ENCODE measurements around the gene BMAL1. TPM values are rescaled to one million over a fixed set of nuclear protein-coding genes. Genes with fewer than 3 reads are reported as not detected.
A peak's percentile ranks its signal among the peaks of the same experiment; 100 is the strongest.
"Not testable (repeated sequence)": the region's sequence is repeated elsewhere in the genome, so short reads cannot be mapped to it uniquely, and the experiment has no call there.

BMAL1 gene
- total and polyA plus RNA-seq, 5 experiments from 2014 or later, result 9.6 to 93.8 (median 14.0) TPM

DNA sequence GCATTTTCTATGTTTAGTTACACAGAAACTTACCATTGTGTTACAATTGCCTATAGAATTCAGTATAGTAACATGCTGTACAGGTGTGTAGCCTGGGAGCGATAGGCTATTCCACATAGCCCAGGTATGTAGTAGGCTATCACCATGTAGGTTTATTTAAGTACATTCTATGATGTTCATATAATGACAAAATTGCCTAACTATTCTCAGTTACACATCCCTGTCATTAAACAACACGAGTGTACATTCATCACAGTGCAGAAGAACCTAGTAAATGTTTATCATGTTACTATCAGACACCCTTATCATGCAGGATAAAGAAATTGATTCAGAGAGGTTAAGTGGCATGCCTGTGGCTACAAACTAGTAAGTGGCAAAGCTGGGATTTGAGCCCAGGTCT, 28.4 kb upstream of the BMAL1 start:
- ATAC-seq, result no peak
- DNase-seq, result no peak
- peaks cover 10 to 26% (median 16%) of the 10 kb centered on the region in 5 donors for H3K27me3 Mint-ChIP-seq
- H3K36me3 Mint-ChIP-seq, result no peaks in the 10 kb centered on the region
- no peaks in the 10 kb centered on the region for H3K9me3 Mint-ChIP-seq
- no peak overlapping the region for H3K4me3 Mint-ChIP-seq
- POLR2A ChIA-PET, result interaction anchor here (0.6 kb wide), 1 partner anchor 116 kb away, joined by 4 read pairs; no protein-coding TSS in a partner anchor
- no peaks in the 10 kb centered on the region for H3K4me1 Mint-ChIP-seq
- H3K27ac Mint-ChIP-seq, result no peak overlapping the region

GRCh38 chr11:13249992-13250391, 27.6 kb upstream of the BMAL1 start:
- H3K27ac Mint-ChIP-seq, result no peak overlapping the region
- H3K4me3 Mint-ChIP-seq, result no peak overlapping the region
- H3K4me1 Mint-ChIP-seq, result no peaks in the 10 kb centered on the region
- POLR2A ChIA-PET, result no interaction called here
- no peaks in the 10 kb centered on the region for H3K36me3 Mint-ChIP-seq
- DNase-seq, result no peak
- no peaks in the 10 kb centered on the region for H3K9me3 Mint-ChIP-seq
- H3K27me3 Mint-ChIP-seq, result peaks cover 5 to 18% (median 10%) of the 10 kb centered on the region in 5 donors
- ATAC-seq, result no peak

DNA sequence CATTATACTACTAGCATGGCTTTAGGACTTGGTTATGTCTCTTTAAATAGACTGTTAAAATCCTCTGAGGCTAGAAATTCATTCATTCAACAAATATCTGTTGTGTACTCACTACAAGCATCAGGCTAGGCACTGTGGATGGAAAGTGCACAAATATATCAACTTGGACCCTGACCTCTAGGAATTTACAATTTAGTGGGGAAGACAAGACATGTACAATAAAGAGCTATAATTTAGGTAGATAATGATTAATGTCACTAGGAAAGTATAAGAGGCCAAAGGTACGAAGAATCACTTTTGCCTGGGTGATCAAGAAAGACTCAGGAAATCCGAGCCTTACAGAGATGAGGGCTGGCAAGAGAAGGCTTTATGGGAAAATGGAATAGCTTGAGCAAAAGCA, 25.6 kb upstream of the BMAL1 start:
- ATAC-seq, result no peak

DNA sequence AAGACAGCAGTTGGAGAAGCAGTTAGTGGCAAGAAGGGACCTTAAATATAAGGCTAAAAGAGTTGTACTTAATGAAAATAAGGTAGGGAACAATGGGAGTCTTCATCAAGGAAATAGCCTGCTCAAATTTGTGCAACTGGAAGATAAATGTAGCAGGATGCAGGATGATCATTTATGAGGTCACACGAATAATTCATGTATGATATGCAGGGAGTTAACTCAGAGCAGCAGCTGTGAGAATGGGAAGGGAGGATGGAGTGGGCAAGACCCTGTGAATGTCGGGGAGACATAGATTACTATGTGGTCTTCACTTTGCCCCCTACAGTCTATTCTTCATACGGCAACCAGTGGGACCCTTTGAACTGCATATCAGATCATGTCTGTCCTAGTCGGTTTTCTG, 25.2 kb upstream of the BMAL1 start:
- H3K4me3 Mint-ChIP-seq, result no peak overlapping the region
- ATAC-seq (no peak), DNase-seq (no peak)
- no peaks in the 10 kb centered on the region for H3K36me3 Mint-ChIP-seq
- no peaks in the 10 kb centered on the region for H3K4me1 Mint-ChIP-seq
- POLR2A ChIA-PET, result no interaction called here
- no peak overlapping the region for H3K27ac Mint-ChIP-seq
- H3K9me3 Mint-ChIP-seq, result no peaks in the 10 kb centered on the region
- H3K27me3 Mint-ChIP-seq, result peaks cover 0 to 5% (median under 1%) of the 10 kb centered on the region in 5 donors

More for the DNA sequence above, 25.6 kb upstream of the BMAL1 start:
- H3K27ac Mint-ChIP-seq, result no peak overlapping the region
- no peaks in the 10 kb centered on the region for H3K4me1 Mint-ChIP-seq
- no peaks in the 10 kb centered on the region for H3K9me3 Mint-ChIP-seq
- peaks cover 0 to 10% (median 2%) of the 10 kb centered on the region in 5 donors for H3K27me3 Mint-ChIP-seq
- no peaks in the 10 kb centered on the region for H3K36me3 Mint-ChIP-seq
- no peak for DNase-seq
- H3K4me3 Mint-ChIP-seq, result no peak overlapping the region
- POLR2A ChIA-PET, result no interaction called here

- POLR2A ChIA-PET, result no interaction called here
- ATAC-seq (no peak), DNase-seq (no peak)
- Mint-ChIP-seq H3K27ac (no peak overlapping the region), H3K4me3 (no peak overlapping the region), H3K4me1 (peaks cover 6 to 17% (median 12%) of the 10 kb centered on the region in 4 donors), H3K36me3 (no peaks in the 10 kb centered on the region), H3K27me3 (peaks cover 0 to 3% (median 0%) of the 10 kb centered on the region in 5 donors), H3K9me3 (no peaks in the 10 kb centered on the region)
Measured at GRCh38 chr11:13256216-13256615, 21.4 kb upstream of the BMAL1 start.

DNA sequence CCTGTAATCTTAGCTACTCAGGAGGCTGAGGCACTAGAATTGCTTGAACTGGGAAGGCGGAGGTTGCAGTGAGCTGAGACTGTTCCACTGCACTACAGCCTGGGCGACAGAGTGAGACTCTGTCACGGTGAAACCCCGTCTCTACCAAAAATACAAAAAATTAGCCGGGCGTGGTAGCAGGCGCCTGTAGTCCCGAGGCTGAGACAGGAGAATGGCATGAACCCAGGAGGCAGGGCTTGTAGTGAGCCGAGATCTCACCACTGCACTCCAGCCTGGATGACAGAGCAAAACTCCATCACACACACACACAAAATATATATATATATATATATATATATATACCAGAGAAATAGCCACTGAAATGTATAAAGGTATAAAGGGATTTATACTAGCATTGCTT, 19.5 kb upstream of the BMAL1 start:
- not testable (repeated sequence) for H3K36me3 Mint-ChIP-seq, H3K27ac Mint-ChIP-seq, ATAC-seq, H3K4me3 Mint-ChIP-seq, H3K9me3 Mint-ChIP-seq, H3K27me3 Mint-ChIP-seq, DNase-seq
- peaks cover 6 to 17% (median 12%) of the 10 kb centered on the region in 4 donors for H3K4me1 Mint-ChIP-seq
- POLR2A ChIA-PET, result interaction anchor here (0.6 kb wide), 1 partner anchor 20 kb away, joined by 4 read pairs; no protein-coding TSS in a partner anchor

GRCh38 chr11:13258855-13259254, 18.7 kb upstream of the BMAL1 start:
- Mint-ChIP-seq H3K27me3 (peaks cover 0 to 3% (median 0%) of the 10 kb centered on the region in 5 donors), H3K27ac (no peak overlapping the region), H3K9me3 (no peaks in the 10 kb centered on the region), H3K36me3 (no peaks in the 10 kb centered on the region), H3K4me3 (no peak overlapping the region), H3K4me1 (peaks cover 6 to 17% (median 12%) of the 10 kb centered on the region in 4 donors)
- ATAC-seq, result no peak
- POLR2A ChIA-PET, result interaction anchor here (0.6 kb wide), 1 partner anchor 19 kb away, joined by 4 read pairs; no protein-coding TSS in a partner anchor
- DNase-seq, result no peak

DNA sequence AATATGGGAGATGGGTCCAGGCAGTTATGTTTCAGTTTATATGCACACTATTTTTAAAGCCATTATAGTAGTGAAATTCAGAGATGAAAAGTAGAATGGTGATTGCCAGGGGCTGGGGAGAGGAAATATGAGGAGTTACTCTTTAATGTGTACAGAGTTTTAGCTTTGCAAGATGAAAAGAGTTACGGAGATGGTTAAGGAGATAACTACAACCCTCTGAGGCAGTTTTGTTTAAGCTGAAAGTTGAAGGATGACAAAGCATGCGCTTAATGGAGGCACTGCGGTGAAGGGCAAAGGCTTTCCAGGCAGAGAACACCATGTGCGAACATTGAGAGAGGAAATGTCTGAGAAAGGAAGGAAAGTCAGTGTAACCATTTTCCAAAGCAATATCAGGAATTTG, 18.2 kb upstream of the BMAL1 start:
- Mint-ChIP-seq H3K36me3 (no peaks in the 10 kb centered on the region), H3K27me3 (peaks cover 0 to 5% (median 0%) of the 10 kb centered on the region in 5 donors), H3K9me3 (no peaks in the 10 kb centered on the region), H3K4me1 (peaks cover 6 to 17% (median 12%) of the 10 kb centered on the region in 4 donors), H3K4me3 (peak overlapping the region in 3 of 10 donors; percentile 9 to 46 (median 11)), H3K27ac (peak overlapping the region in 3 of 10 donors; percentile 9 to 46 (median 32))
- DNase-seq, result no peak
- POLR2A ChIA-PET, result no interaction called here
- peak; percentile 37 to 47 for ATAC-seq

DNA sequence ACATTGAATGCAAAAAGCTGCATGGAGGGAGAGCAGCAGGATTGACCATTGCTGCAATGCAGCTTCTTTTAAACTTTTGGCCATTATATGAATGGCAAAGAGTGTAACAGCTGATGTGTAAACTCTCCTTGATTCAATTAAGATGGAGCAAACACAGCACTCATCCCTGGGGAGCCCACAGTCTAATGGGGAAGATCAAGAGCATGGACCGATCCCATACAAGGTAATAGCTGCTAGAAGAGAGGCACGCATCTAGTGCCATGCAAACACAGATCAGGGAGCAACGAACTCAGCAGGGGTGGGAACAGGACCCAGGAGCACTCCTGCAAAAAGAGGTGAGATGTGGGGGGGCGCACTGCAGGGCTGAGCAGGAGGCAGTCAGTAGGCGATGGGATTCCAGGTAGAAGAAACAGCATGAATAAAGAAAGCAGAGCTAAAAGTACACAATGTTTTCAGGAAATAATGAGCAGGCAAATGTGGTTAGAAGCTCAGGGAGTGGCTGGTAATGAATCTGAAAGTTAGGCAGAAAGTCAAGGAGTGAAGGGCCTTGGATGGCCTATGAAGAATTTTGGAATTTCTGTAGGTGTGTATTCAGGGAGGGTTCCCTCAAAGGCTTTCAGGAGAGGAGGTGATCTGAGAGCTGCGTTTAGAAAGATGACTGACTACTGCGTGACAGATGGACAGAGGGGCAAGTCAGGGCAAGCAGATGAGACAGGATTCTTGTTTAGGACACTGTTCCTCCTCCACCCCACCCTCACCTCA, 17.2 kb upstream of the BMAL1 start:
- no peak for ATAC-seq
- no peaks in the 10 kb centered on the region for H3K36me3 Mint-ChIP-seq
- no peaks in the 10 kb centered on the region for H3K9me3 Mint-ChIP-seq
- H3K27ac Mint-ChIP-seq, result peak overlapping the region in 1 of 10 donors; percentile 6
- POLR2A ChIA-PET, result no interaction called here
- peaks cover 0 to 7% (median 0%) of the 10 kb centered on the region in 5 donors for H3K27me3 Mint-ChIP-seq
- no peak overlapping the region for H3K4me3 Mint-ChIP-seq
- no peak for DNase-seq
- H3K4me1 Mint-ChIP-seq, result peaks cover 6 to 17% (median 12%) of the 10 kb centered on the region in 4 donors

- DNase-seq (no peak), ATAC-seq (no peak)
- Mint-ChIP-seq H3K27ac (no peak overlapping the region), H3K9me3 (no peaks in the 10 kb centered on the region), H3K36me3 (no peaks in the 10 kb centered on the region), H3K4me3 (no peak overlapping the region), H3K27me3 (peaks cover 0 to 10% (median 0%) of the 10 kb centered on the region in 5 donors), H3K4me1 (peaks cover 6 to 17% (median 12%) of the 10 kb centered on the region in 4 donors)
- POLR2A ChIA-PET, result no interaction called here
Measured at GRCh38 chr11:13260963-13261588, 16.5 kb upstream of the BMAL1 start.

GRCh38 chr11:13261591-13262061, 16.0 kb upstream of the BMAL1 start:
- Mint-ChIP-seq H3K27ac (no peak overlapping the region), H3K4me3 (no peak overlapping the region), H3K27me3 (peaks cover 0 to 12% (median 0%) of the 10 kb centered on the region in 5 donors), H3K9me3 (no peaks in the 10 kb centered on the region), H3K4me1 (peaks cover 6 to 17% (median 12%) of the 10 kb centered on the region in 4 donors), H3K36me3 (no peaks in the 10 kb centered on the region)
- POLR2A ChIA-PET, result no interaction called here
- DNase-seq, result no peak
- ATAC-seq, result no peak

GRCh38 chr11:13262096-13262495, 15.5 kb upstream of the BMAL1 start:
- POLR2A ChIA-PET, result interaction anchor here (0.8 kb wide), 1 partner anchor 10 kb away, joined by 3 read pairs; no protein-coding TSS in a partner anchor
- ATAC-seq (no peak), DNase-seq (no peak)
- Mint-ChIP-seq H3K27me3 (peaks cover 0 to 12% (median 0%) of the 10 kb centered on the region in 5 donors), H3K36me3 (no peaks in the 10 kb centered on the region), H3K4me3 (no peak overlapping the region), H3K27ac (no peak overlapping the region), H3K4me1 (peaks cover 6 to 17% (median 12%) of the 10 kb centered on the region in 4 donors), H3K9me3 (no peaks in the 10 kb centered on the region)

GRCh38 chr11:13268791-13269190, 8.8 kb upstream of the BMAL1 start:
- POLR2A ChIA-PET, result no interaction called here
- H3K27me3 Mint-ChIP-seq, result peaks cover 0 to 24% (median 9%) of the 10 kb centered on the region in 5 donors
- no peak overlapping the region for H3K4me3 Mint-ChIP-seq
- H3K4me1 Mint-ChIP-seq, result no peaks in the 10 kb centered on the region
- DNase-seq, result no peak
- H3K27ac Mint-ChIP-seq, result no peak overlapping the region
- no peaks in the 10 kb centered on the region for H3K9me3 Mint-ChIP-seq
- H3K36me3 Mint-ChIP-seq, result no peaks in the 10 kb centered on the region
- ATAC-seq, result no peak

Measured in naive thymus-derived CD8-positive, alpha-beta T cell (primary cell).